NK-92 (cell line): ENCODE measurements around the gene IMMP2L.
"Not testable (repeated sequence)": the region's sequence is repeated elsewhere in the genome, so short reads cannot be mapped to it uniquely, and the experiment has no call there.

Experiments used
- DNase-seq: peaks from one replicate; lab custom pipeline; 2025; ENCODE audit not compliant: unreplicated experiment; lab: John Stamatoyannopoulos, UW

IMMP2L gene

GRCh38 chr7:110675383-110676103 lies 886.7 kb downstream of the IMMP2L start:
- no peak for DNase-seq

DNA sequence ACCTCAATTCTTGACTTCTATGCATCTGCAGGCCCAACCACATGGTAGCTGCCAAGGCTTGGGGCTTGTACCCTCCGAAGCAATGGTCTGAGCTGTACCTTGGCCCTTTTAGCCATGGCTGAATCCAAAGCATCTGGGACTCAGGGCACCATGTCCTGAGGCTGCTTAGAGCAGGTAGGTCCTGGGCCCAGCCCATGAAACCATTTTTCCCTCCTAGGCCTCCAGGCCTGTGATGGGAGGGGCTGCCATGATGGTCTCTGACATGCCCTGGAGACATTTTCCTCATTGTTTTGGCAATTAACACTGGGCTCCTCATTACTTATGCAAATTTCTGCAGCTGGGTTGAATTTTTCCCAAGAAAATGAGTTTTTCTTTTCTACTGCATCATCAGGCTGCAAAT lies 889.1 kb downstream of the IMMP2L start:
- no peak for DNase-seq

- no peak for DNase-seq
Observed at GRCh38 chr7:110669410-110669809, 892.9 kb downstream of the IMMP2L start.

DNA sequence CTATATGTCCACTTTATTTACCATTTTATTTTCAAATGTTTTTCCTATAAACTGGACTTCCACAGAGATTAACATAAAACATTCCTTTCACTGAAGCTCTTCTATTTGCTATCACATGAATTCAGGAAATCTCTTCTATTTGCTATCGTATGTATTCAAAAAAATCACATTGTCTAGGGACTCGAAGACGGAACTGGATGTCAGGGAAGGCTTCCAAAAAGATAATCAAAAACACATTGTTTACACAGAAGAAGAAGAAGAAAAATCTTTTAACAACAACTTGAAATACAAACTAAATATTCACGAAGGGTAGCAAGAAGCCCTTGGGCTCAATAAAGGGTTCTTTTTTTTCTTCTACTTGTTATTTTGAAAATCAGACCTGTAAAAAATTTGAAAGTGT lies 897.5 kb downstream of the IMMP2L start:
- DNase-seq, result no peak

DNA sequence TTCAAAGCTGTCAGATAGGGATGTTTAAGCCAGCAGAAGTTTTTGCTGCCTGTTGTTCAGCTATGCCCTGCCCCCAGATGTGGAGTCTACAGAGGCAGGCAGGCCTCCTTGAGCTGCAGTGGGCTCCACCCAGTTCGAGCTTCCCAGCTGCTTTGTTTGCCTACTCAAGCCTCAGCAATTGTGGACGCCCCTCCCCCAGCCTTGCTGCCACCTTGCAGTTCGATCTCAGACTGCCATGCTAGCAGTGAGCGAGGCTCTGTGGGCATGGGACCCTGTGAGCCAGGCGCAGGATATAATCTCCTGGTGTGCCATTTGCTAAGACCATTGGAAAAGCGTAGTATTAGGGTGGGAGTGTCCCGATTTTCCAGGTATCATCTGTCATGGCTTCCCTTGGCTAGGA lies 901.7 kb downstream of the IMMP2L start:
- not testable (repeated sequence) for DNase-seq

DNA sequence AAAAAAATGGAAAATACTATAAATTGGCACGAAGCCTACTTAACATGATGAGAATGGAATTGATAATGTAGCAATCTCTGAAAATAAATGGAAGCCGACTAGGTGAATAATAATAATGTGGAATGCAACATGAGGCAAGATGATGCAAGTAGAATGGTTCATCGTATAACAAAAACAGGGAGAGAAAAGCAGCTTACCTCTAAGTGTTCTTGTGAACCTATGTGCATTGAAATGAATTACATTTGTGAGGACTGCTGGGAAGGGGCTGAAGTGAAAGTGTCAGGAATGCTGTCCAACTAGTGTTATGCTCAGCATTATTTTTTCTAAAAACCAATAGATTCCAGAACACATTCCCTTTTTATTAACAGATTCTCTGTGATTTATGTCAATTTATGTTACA lies 912.0 kb downstream of the IMMP2L start:
- DNase-seq, result no peak

DNA sequence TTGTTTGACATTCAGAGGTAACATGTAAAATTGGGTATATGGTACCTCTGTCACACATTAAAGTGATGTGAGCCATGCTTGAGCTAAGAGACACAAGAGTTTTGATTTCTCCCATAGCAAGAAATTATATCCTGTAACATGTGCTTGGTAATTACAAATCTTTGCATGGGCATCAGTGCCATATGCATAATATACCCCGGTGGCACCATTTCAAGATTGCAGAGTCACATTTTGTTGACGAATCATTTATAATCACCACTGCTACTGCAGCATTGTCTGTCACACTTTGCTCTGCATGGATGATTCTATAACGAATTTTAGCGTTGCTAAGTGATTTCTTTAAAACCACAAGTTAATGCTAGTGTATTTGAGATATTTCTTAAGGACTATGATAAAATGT lies 915.0 kb downstream of the IMMP2L start:
- no peak for DNase-seq

DNA sequence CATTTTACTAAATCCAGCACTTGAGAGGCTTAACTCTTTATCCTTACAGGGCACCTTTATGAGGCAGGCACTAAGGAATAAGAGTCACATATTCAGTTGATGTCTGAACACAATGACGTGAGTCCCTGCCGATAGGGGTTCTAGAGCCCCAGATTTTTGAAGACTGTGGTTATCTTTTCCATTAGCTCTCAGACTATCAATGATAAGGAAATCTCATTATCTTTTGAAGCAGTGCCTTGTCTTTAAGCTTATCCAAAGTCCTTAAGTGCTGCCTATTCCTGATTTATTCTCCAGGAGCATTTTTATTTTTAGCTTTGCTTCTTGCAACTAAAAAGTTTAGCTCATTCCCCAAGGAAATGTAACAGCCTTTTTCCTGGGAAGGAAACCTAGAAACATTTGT lies 915.5 kb downstream of the IMMP2L start:
- DNase-seq, result no peak

DNA sequence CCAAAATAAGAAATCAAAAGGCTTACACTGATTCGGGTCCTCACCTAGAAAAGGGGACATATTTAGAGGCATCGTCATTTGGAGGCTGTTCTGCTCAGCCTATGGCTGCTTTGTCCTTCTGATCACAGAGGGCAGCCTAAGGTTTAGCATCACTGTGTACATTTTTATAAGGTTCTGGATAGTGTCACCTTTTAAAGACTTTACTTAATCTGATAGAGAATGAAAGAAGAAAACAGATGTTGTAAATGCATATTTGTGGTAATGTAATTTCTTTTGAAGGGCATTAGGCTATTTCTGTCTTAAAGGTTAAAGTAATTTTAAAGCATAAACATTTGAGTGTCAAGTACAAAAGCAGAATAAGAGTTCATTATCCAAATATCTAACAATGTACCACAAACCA lies 916.7 kb downstream of the IMMP2L start:
- no peak for DNase-seq

DNA sequence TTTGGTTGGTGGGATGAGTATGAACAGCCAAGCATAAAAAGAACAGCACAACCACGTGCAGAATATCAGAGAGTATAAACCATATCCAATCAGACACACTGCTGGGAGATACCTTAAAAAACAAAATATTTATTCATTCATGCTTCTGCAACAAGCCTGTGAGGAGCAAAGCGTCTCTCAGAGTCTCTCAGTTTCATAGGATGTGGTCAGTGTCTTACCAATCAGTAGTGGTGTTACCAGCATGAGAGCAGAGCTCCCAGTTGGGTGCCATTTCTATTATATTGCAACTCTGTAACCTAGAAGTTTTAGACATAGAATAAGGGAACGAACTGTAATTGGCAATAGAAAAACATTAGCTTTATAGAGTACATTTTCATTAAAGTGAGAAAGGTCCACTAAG lies 917.2 kb downstream of the IMMP2L start:
- no peak for DNase-seq

DNA sequence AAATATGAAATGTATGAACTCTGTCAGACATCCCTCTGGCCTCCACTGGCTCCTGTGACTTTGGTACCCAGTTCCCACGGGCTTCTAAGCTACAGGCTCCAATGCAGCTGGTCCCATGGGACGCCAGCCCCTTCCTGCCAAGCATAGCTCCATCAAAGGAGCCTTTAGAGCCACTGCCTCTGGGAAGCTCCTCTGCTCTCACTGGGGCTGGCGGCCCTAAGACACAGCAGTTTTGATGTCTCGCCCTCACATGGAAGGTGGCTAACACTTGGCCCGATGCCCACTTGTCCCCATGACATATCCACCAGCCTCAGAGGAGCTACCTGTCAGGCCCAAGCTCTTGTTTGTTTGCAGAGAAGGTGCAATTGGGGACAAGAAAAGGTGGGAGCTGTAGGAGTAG lies 925.0 kb downstream of the IMMP2L start:
- DNase-seq, result no peak

DNA sequence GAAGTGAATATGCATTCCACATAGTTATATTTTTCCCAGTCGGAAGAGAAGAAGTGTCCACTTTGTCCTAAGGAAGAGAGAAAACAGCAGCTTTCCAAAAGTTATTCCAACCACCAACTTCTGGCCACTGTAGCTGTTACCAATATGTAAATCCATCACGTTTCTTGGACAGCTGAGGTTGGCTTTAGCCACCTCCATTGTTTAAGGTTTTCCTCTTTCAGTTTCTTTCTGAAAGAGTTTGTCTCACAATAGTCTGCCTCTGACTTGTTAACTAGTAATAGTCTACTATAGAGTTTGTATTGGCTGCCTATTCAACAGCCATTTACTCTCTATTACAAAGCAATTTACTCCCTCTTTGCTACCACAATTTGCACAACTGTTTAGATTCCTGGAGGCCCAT lies 929.0 kb downstream of the IMMP2L start:
- DNase-seq, result no peak

DNA sequence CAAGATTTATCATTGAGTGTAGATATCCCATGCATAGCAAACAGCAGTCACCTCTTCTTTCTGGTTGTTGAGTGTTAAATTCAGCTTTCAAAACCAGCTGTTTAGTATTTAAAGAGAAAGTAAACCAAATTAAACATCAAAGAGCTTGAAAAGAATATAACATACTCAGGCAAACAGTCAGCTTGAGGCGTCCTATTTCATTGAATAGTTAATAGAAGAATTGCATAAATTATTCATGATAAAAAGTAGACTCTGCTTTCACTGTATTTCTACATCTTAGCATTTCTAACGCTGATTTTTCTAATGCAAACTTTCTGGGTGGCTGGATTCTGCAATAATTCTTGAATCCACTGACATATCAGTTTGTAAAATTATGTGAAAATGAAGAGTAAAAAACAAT lies 935.9 kb downstream of the IMMP2L start:
- no peak for DNase-seq

DNA sequence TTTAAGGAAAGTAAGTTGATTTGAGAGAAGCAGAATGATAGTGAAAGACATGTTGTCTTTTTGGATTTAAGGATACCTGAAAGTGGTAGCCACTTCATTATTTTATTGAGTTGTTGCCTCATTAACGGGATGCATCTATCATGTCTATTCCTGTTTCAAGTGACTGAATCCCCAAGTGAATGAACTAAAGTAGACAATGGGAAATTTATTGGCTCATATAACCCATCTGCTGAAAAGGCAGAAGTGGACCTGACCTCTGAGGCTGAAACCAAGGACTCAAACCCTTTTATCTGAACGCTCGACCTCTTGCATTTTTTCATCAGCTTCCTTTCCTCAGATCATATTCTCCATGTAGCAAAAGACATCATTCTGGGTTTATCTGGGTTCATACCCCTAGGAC lies 937.0 kb downstream of the IMMP2L start:
- no peak for DNase-seq

DNA sequence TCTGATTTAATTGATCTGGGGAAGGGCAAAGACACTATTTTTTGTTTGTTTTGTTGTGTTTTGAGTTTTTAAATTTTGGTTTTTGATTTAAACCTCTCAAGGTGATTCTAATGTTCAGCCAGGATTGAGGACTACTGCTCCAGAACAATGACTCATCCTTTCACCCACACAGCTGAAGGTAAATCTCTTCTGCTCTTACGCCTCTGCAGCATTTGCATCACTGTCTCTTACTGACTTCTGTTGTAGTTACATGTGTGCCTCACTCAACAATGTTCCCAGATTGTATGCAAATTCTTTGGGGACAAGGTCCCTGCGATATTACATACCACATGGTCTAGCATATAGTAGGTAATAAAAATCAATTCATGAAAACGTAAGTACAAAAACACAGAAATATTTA lies 938.9 kb downstream of the IMMP2L start:
- no peak for DNase-seq

- no peak for DNase-seq
Observed at GRCh38 chr7:110621289-110621688, 941.0 kb downstream of the IMMP2L start.

- DNase-seq, result no peak
Observed at GRCh38 chr7:110620110-110620735, 942.1 kb downstream of the IMMP2L start.
